ENCODE measurements around the gene PPIE.

DNA sequence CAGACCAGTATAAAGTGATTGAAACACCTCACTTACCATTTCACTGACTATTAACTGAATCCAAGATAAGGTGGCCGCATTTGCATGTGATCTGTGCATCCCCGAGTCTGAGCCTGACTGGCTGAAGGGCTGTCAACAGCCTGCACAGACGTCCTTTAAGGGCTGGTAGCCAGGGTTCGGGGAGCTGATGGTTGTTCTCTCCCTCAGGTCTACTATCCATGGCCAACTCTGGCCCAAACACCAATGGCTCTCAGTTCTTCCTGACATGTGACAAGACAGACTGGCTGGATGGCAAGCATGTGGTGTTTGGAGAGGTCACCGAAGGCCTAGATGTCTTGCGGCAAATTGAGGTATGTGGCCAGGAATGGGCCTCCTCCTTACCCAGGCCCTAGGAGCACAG, 14.0 kb downstream of the PPIE start:
- TF ChIP-seq CTCF (IDR thresholded peaks at IDR 0.05 in 2 of 3, conservative IDR thresholded peaks at IDR 0.05 in 1 of 3; ENCODE audit: borderline replicate concordance in 1 of 3, insufficient read depth in 1 of 3, low read depth in 2 of 3, low read length in 2 of 3) (no peak), POLR2A (IDR thresholded peaks at IDR 0.05; ENCODE audit: borderline replicate concordance, extremely low read depth, insufficient read depth, insufficient read length) (no peak), SP1 (IDR thresholded peaks at IDR 0.05; ENCODE audit: low read depth) (no peak), EZH2 (IDR thresholded peaks at IDR 0.05) (no peak), SIN3A (IDR thresholded peaks at IDR 0.05; ENCODE audit: low read depth) (no peak), CEBPB (IDR thresholded peaks at IDR 0.05; ENCODE audit: low read depth) (no peak), YY1 (IDR thresholded peaks at IDR 0.05; ENCODE audit: extremely low read depth, insufficient replicate concordance, low read depth, low read length) (no peak), POLR2AphosphoS5 (IDR thresholded peaks at IDR 0.05; ENCODE audit: low read depth, low read length) (no peak)
- TF ChIP-seq, protein P1, sequence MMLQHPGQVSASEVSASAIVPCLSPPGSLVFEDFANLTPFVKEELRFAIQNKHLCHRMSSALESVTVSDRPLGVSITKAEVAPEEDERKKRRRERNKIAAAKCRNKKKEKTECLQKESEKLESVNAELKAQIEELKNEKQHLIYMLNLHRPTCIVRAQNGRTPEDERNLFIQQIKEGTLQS (IDR thresholded peaks at IDR 0.05), result no peak
- TF ChIP-seq, protein P2, sequence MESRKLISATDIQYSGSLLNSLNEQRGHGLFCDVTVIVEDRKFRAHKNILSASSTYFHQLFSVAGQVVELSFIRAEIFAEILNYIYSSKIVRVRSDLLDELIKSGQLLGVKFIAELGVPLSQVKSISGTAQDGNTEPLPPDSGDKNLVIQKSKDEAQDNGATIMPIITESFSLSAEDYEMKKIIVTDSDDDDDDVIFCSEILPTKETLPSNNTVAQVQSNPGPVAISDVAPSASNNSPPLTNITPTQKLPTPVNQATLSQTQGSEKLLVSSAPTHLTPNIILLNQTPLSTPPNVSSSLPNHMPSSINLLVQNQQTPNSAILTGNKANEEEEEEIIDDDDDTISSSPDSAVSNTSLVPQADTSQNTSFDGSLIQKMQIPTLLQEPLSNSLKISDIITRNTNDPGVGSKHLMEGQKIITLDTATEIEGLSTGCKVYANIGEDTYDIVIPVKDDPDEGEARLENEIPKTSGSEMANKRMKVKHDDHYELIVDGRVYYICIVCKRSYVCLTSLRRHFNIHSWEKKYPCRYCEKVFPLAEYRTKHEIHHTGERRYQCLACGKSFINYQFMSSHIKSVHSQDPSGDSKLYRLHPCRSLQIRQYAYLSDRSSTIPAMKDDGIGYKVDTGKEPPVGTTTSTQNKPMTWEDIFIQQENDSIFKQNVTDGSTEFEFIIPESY (IDR thresholded peaks at IDR 0.05; ENCODE audit: extremely low read depth, insufficient replicate concordance, low read length), result no peak

All from HCT116 (cell line).